ENCODE results near the gene HIC2.
"Not testable (repeated sequence)": the region's sequence is repeated elsewhere in the genome, so short reads cannot be mapped to it uniquely, and the experiment has no call there.

The HIC2 gene

DNA sequence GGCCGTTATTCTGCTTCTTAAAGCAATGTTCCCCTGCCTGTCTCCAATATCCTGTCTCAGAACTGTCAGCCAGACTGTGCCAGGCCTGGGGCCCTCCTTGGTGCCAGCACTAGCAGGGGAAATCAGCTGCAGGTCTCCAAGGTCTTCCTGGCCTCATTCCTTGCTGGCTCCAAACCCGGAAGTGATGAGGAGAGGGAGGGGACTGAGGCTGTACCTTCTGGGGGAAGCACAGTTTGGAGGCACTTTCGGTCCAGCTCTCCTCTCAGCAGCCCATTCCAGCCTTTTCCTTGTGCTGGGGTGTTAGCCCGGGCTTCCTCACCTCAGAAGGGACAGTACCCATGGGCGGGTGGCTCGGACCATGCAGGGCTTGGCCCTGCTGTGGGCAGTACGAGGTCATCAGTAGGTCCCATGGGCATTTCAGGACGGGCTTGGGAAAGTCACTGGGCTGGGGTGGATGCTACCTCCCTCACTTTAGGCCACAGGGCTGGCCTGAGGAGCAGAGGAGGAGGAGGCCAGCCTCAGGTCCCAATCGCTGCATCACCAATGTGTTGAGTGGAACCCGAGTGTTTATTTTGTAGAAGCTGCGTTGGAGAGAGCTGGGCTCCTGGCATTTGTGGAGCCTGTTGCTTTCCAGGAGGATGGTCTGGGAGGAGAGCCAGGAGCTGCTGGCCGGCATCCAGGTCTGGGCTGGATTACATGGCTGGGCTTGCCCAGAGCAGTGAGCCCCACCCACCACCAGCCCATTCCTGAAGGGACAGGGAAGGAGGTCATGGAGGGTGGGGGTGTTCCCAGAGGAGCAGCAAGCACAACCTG is 19.0 kb downstream of the HIC2 start:
- DNase-seq = not testable (repeated sequence)

DNA sequence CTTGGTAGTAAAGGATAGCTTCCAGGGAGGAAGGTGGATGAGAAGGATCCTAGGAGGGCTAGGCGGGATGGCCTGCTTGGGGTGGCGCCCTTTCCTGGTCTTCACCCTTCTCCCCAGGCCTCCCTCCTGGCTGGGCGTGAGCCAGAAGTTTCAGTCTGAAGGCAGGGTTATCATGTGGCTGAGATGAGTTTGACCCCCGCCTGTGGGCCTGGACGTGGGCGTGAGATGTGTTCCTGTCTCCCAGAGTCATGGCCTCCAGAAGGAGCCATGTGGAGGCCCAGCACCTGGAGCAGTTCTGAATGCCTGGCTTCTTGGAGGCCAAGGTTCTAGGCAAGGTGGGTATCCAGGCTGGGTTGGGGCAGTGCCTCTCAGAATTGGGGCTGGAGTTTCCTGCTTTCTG is 20.8 kb downstream of the HIC2 start:
- not testable (repeated sequence) for DNase-seq

GRCh38 chr22:21440018-21440636 is 23.0 kb downstream of the HIC2 start:
- not testable (repeated sequence) for DNase-seq

DNA sequence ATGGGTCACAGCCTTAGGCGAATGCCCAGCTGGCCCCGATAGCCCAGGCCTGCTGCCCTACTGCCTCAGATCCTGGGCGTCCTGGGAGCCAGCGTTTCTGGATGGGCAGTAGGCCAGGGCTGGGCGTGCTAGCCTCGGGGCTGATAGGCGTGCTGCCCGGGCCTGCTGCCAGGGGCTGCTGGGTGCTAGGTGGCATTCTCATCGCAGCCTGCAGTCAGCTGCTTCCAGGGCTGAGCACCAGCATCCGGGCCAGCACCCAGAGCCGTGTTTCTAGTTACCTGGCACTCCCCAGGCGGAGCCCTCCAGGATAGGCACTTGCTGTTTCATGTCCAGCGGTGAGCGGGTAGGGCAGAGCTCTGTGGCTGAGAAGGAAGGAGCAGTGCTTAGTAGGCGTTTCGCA is 23.5 kb downstream of the HIC2 start:
- not testable (repeated sequence) for DNase-seq

- DNase-seq = not testable (repeated sequence)
Observed at GRCh38 chr22:21441170-21441569, 24.0 kb downstream of the HIC2 start.

DNA sequence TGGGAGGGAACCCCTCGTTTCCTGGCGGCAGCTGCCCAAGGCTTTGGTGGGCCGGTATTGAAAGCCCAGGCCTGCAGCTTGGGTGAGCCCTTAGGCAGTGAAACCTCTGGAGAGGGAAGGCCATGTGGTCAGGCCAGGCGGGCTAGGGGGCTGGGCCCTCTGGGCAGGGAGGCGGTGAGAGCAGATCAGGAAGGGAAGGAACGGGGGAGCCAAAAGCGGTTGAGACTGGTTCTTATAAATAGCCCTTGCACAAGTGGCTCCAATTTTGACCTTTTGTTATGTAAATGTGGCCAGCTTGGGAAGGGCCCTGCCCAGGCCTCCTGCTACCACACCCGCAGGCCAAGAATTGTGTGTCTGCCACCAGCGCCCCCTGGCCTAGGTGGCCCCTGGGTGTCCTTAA is 25.0 kb downstream of the HIC2 start:
- not testable (repeated sequence) for DNase-seq

- not testable (repeated sequence) for DNase-seq
Observed at GRCh38 chr22:21442646-21443045, 25.5 kb downstream of the HIC2 start.

DNA sequence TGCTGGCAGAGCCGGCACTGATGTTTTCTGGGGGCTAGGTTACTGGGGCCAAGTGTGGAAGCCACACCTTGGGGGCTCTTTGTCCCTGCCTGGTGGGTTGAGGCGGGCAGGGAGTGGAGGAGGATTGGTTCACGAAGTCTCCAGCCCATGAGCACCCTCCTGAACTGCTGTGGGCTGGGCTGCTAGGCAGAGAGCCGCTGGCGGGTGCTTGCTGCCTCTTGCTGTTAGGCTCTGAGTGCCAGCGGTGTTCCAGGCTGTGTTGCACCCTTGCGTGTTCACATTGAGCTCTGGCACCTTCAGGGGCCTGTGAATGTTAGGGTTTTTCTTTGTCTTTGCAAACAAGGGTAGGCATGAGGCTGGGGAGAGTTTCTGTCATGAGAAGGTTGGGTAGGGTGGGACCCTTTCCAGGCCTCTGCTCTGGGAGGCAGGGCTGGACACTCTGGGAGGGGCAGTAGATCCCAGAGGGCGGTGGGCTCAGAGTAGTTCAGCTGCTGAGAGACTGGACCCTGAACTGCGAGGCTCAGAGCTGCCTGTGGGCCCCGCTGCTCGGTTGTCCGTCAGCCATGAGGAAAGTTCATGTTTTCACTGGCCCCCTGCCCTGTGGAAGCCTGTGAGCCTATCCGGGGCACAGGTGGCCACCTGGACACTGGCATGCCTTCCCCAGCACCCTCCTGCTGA is 26.0 kb downstream of the HIC2 start:
- no peak for DNase-seq

DNA sequence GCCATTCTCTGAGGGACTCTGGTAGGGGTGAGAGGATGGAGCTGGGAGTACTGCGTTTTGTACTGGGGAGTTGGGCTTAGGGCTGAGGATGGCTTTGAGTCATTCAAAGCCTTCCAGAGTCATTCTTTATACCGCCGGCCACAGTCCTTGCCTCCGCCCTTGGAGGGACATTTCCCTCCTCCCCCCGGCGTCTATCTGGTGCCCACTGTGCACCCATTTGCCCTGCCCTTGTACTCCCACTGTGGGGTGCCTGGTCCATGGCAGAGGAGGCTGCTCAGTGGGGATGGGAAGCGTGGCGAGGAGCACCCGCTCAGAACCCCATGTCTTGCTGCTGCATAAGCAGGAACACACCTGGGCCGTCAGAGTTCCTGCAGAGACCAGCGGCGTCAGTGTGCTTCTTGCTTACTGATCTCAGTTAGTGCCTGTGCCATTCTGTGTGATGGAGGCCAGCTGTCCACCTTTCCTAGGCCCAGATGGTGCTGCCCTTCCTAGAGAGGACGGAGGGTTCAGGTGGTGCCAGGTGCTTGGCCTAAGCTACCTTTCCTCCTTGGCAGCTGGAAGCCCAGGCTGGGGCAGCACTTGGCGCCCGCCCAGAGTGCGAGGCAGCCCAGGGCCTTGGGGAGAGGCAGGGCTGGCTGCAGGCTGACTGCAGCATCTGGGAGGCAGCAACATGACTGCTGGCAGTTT is 26.7 kb downstream of the HIC2 start:
- no peak for DNase-seq

- no peak for DNase-seq
Observed at GRCh38 chr22:21444701-21445436, 27.7 kb downstream of the HIC2 start.

DNA sequence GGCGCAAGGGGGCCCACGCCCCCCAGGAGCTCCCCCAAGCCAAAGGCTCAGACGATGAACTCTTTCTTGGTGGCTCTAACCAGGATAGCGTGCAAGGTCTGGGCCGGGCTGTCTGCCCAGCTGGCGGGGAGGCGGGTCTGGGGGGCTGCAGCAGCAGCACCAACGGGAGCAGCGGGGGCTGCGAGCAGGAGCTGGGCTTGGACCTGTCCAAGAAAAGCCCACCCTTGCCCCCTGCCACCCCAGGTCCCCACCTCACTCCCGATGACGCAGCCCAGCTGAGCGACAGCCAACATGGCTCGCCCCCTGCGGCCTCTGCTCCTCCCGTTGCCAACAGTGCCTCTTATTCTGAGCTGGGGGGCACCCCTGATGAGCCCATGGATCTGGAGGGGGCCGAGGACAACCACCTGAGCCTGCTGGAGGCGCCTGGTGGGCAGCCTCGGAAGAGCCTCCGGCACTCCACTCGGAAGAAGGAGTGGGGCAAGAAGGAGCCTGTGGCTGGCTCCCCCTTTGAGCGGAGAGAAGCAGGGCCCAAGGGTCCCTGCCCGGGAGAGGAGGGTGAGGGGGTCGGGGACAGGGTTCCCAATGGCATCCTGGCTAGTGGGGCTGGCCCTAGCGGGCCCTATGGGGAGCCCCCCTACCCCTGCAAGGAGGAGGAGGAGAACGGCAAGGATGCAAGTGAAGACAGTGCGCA is 28.4 kb downstream of the HIC2 start:
- no peak for DNase-seq

- no peak for DNase-seq
Observed at GRCh38 chr22:21446128-21446826, 29.1 kb downstream of the HIC2 start.

GRCh38 chr22:21446827-21447690 is 29.9 kb downstream of the HIC2 start:
- DNase-seq = no peak

GRCh38 chr22:21447694-21448402 is 30.7 kb downstream of the HIC2 start:
- no peak for DNase-seq

- no peak for DNase-seq
Observed at GRCh38 chr22:21448627-21449416, 31.7 kb downstream of the HIC2 start.

DNA sequence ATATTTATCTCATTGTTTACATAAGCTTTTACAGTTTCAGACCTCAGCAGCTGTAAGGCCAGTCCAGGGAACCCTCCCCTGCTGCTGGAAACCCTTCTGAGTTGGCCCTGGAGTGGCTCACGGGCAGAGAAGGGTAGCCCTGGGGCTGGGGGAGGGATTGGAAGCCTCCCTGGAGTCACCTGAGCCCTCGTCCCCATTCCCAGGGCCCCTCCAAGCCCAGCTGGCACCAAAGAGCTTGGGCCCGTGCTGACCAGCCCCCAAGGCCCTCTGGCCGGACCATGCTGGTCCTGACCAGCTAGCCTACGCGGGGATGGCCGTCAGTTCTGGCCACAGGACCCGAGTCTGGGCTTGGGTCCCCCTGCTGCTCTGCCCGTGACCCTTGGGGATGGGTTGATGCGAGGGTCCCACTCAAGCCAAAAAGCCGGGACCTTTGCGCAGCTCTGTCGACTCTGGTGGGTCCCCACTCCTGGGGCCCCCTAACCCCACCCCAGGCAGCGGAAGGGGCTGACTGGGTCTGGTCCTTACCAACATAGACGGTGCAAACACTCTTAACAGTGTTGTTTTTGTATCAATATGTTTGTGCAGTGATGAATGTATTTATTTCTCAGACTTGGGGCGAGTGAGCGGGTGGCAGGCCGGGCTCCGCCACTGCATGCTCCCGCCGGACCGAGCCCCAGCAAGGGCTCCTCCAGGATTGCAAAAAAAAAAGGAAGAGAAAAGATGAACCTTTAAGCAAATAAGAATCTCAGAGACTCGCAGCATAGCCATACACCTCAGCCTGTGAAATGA is 32.6 kb downstream of the HIC2 start:
- DNase-seq = no peak

- no peak for DNase-seq
Observed at GRCh38 chr22:21450320-21450831, 33.2 kb downstream of the HIC2 start.

Measured in NCI-H2227 treated with DMSO at 0.1 percent for 48 hours (cell line).